GM13977 (cell line): Measurements from ENCODE around the gene CDCA8.

ENCODE experiments used
- DNase-seq: peaks from one replicate; pipeline ENCODE4 v3.0.0; 2012; ENCODE audit warnings: low spot score
- CTCF ChIP-seq: IDR thresholded peaks from 2 replicates; pipeline ENCODE4 v1.5.1; 2012; ENCODE audit warnings: mild to moderate bottlenecking, control low read depth; ENCODE audit not compliant: insufficient read depth; ENCODE audit errors: extremely low read depth, missing control alignments
- in situ Hi-C: fragments of 300-500 bp; cut with MboI; formaldehyde crosslinking; loops from one replicate; pipeline ENCODE4 v1.12.0; 2022; ENCODE audit warnings: low sequenced_read_pairs, low pct_unique_long_range_greater_than_20kb, mixed read lengths, inconsistent platforms; ENCODE audit not compliant: unreplicated experiment

The CDCA8 gene

GRCh38 chr1:37739222-37739621, 46.9 kb downstream of the CDCA8 start:
- no peak for TF ChIP-seq CTCF
- no peak for DNase-seq
- in situ Hi-C loops, result no loop called here

GRCh38 chr1:37741130-37741529, 48.8 kb downstream of the CDCA8 start:
- TF ChIP-seq CTCF, result no peak
- DNase-seq, result no peak
- in situ Hi-C loops, result no loop called here

- no peak for TF ChIP-seq CTCF
- in situ Hi-C loops, result no loop called here
- no peak for DNase-seq
Measured at GRCh38 chr1:37741662-37742061, 49.3 kb downstream of the CDCA8 start.

- TF ChIP-seq CTCF, result no peak
- no peak for DNase-seq
- in situ Hi-C loops, result no loop called here
Measured at GRCh38 chr1:37746806-37747205, 54.5 kb downstream of the CDCA8 start.

- in situ Hi-C loops, result no loop called here
- no peak for TF ChIP-seq CTCF
- no peak for DNase-seq
Measured at GRCh38 chr1:37748565-37748964, 56.2 kb downstream of the CDCA8 start.

GRCh38 chr1:37752213-37752582, 59.9 kb downstream of the CDCA8 start:
- in situ Hi-C loops, result no loop called here
- no peak for DNase-seq
- no peak for TF ChIP-seq CTCF
